ENCODE measurements around the gene TNFSF15.
"Not testable (repeated sequence)": the region's sequence is repeated elsewhere in the genome, so short reads cannot be mapped to it uniquely, and the experiment has no call there.

The TNFSF15 gene

DNA sequence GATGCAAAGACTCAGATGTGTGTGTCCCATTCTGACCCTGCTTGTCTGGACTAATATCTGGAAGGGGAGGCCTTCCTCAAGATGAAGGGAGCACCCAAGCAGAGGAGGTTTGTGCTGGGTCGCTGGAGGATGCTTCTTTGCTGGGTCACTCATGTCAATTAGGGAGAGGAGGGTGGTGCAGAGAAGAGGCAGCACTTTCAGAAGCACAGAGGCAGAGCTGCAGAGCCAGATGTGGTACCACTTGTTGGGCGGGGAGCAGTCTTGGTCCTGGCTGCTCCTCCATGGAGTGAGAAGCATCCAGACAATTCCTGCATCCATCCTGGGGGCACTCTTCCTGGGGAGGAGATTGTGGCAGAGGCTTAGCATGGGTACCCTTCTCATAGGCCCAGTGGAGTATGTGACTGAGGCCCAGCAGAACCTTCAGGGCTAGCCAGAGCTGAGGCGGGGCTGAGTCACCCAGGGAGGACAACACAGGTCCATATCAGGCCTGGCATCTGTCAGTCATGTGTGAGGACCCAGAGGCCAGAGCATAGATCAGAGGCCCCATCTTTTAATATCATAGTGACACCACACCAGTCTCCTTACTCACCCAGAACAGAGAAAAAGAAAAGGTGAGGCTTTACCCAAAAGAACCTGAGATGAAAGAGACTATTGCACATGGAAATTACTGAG is 59.8 kb downstream of the TNFSF15 start:
- DNase-seq: no peak

DNA sequence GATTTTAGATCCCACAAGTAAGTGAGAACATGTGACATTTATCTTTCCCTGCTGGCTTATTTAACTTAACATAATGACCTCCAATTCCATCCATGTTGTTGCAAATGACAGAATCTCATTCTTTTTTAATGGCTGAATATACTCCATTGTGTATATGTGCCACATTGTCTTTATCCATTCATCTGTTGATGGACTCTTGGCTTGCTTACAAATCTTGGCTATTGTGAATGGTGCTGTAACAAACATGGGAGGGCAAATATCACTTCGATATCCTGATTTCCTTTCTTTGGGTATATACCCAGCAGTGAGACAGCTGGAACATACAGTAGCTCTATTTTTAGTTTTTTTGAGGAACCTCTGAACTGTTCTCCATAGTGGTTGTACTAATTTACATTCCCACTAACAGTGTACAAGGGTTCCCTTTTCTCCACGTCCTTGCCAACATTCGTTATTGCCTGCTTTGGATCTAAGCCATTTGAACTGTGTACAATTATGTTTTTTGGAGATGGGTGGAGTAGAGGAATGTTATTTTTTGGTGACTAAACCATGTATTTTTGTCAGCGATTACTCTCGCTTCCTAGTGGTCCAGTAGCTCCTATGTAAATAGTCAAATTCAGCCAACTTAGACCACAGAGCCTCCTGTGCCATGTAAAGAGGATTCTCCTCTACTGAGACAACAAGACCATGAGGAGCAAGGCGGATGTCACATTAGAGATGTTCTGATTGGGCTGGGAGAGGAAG is 60.6 kb downstream of the TNFSF15 start:
- no peak for DNase-seq

DNA sequence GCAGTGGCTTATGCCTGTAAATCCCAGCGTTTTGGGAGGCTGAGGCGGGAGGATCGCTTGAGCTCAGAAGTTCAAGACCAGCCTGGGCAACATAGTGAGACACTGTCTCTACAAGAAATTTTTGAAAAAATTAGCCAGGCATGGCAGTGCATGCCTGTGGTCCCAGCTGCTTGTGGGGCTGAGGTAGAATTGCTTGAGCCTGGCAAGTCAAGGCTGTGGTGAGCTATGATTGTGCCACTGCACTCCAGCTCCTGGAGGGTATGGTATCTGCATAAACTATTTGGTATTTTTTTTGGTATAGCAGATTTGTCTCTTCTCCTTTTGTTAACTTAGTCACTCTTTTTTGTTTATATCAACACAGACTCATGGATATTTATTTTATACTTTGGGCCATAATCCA is 62.4 kb downstream of the TNFSF15 start:
- no peak for DNase-seq

DNA sequence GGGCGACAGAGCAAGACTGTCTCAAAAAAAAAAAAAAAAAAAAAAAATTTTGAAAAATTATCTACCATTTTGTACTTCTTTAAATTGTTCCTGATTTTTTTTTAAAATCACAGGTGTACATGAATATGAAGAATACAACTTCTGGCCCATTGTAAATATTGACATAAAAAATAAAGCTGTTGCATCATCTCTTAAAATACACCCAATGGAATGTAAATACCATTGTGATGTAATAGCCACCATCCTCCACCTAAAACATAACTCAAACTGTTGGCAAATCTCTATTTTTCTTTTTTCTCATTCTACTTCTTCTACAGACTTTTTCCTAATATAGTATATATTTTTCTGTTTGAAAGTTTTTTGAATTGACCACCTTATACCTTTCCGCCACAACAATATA is 62.9 kb downstream of the TNFSF15 start:
- no peak for DNase-seq

DNA sequence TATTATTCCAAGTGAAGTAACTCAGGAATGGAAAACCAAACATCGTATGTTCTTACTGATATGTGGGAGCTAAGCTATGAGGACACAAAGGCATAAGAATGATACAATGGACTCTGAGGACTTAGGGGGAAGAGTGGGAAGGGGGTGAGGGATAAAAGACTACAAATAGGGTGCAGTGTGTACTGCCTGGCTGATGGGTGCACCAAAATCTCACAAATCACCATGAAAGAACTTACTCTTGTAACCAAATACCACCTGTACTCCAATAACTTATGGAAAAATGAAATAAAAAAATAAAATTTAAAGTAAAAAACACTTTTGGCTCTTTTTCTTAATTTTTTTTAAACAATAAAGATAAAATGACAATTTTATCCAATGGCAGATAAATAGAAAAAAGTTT is 64.3 kb downstream of the TNFSF15 start:
- DNase-seq: not testable (repeated sequence)

DNA sequence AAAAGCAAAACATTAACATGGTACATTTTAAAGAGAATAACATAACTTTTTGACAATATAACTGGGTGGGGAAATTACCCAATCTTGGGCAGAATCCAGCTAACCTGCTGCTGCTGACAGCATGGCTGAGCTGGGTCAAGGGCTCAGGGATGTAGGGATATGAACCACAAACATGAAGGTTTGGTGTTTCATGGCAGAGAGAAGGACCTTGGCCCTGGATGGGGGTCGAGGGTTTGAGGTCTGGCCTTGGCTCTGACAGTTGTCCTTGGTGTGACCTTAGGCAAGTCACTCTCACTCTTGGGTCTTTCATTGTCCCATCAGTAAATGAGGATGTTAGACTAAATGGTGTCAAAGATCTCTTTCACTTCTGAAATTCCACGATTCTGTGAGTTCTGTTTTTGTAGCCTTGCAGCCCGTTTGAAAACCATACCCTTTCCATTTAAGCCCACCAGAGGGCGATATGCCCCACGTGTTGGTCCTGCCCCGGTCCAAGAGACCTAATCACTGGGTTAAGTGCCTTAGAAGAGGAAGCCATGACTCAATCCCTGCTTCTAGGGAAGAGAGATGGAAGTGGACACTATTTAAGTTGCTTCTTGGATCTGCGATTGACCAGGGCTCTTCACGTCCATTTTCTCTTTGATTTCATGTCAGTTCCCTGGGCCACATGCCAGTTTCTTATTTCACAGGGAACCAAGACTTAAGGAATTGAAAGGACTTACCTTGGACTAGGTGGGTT is 67.1 kb downstream of the TNFSF15 start:
- DNase-seq: peak; percentile 63

DNA sequence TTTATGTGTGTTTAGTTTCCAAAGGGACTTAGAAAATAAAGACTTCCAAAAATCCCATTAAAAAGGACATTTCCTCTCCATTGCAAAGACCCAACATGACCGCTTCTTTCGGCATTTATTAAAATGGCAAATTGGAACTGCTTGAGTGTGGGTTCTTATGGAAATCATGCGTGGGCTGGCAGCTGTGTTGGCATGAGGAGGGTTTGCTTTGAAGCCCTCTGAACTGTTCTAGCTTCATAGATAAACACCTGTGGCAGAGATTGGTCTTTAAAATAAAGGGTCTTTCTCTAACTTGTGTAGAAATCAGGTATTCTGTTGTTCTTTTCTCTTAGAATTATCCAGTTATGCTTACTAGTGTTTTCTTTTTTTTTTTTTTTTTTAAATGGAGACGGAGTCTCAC is 68.0 kb downstream of the TNFSF15 start:
- DNase-seq: no peak

DNA sequence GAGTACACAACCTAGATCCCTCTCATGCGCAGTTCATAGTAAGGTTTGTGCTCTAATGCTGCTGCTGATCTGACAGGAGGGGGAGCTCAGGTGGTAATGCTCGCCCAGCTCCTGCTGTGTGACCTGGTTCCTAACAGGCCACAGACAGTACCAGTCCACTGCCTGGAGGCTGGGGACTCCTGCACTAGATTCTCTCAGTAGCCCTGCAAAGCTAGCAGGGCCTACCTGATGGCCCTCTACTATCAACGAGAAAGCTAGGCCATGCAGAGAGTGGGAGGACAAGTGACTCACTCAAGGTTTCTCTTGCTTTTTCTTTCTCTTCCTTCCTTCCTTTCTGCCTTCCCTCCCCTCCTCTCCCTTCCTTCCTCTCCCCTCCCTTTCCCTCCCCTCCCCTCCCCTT is 68.7 kb downstream of the TNFSF15 start:
- DNase-seq: no peak

DNA sequence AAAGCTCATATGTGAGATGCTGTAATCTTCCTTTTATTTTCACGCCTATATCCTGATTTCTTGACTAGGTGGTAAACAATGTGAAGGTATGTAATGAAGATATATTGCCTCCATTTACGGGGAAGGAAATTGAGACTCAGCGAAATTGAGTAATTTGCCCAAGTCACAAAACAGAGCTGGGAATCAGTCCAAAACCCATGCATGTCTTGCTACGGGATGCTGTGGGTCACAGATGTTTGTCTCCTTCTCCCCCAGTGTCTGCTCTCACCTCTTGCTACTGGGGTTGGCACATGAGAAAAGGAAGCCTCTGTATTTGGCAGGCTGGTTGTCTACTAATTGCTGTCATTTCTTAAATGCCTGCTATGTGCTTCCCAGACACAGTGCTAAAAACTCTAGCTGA is 70.1 kb downstream of the TNFSF15 start:
- no peak for DNase-seq

DNA sequence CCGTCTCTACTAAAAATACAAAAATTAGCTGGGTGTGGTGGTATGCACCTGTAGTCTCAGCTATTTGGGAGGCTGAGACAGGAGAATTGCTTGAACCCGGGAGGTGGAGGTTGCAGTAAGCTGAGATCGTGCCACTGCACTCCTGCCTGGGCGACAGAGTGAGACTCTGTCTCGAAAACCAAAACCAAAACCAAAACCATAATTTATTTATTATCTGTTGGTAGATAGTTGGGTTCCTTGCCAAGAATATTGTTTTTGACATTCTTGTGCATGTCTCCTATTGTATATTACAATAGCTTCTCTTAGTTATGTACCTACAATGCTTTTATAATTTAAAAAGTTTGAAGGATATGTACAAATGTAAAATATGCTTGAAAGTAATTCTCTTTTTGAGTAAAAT is 70.7 kb downstream of the TNFSF15 start:
- DNase-seq: not testable (repeated sequence)

All from activated CD4-positive, alpha-beta T cell treated with anti-CD3 and anti-CD28 coated beads, Interleukin-2, amount 50 U/mL, for 1 hour (primary cell).